ENCODE data around the gene PALS1. TPM values are rescaled to one million over a fixed set of nuclear protein-coding genes. Genes with fewer than 3 reads are reported as not detected.

The PALS1 gene
- total and polyA plus RNA-seq, 4 donors, result 5.5 to 17.6 (median 10.1) TPM

DNA sequence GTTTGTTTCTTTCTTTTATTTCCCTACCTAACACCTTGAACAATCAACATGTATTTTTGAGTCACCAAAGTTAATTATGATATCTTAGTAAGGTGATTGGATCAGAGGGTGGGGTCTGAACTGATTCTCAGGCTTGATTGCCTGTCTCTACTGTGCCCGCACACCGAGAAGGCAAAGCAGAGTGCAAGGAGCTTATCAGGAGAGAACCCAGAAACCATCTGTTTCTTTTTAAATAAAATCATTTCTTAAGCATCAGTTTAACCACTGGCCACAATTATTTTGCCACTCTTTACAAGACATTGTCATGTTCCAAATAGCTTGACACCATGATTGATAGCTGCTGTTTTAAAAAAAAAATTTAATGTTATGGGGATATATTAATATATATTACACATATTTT is 48.9 kb upstream of the PALS1 start:
- TF ChIP-seq FOXA2 (IDR thresholded peaks at IDR 0.05), result no peak
- TF ChIP-seq HNF4G (IDR thresholded peaks at IDR 0.05), result no peak
- TF ChIP-seq, protein P1, sequence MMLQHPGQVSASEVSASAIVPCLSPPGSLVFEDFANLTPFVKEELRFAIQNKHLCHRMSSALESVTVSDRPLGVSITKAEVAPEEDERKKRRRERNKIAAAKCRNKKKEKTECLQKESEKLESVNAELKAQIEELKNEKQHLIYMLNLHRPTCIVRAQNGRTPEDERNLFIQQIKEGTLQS (IDR thresholded peaks at IDR 0.05), result no peak
- TF ChIP-seq, protein P2, sequence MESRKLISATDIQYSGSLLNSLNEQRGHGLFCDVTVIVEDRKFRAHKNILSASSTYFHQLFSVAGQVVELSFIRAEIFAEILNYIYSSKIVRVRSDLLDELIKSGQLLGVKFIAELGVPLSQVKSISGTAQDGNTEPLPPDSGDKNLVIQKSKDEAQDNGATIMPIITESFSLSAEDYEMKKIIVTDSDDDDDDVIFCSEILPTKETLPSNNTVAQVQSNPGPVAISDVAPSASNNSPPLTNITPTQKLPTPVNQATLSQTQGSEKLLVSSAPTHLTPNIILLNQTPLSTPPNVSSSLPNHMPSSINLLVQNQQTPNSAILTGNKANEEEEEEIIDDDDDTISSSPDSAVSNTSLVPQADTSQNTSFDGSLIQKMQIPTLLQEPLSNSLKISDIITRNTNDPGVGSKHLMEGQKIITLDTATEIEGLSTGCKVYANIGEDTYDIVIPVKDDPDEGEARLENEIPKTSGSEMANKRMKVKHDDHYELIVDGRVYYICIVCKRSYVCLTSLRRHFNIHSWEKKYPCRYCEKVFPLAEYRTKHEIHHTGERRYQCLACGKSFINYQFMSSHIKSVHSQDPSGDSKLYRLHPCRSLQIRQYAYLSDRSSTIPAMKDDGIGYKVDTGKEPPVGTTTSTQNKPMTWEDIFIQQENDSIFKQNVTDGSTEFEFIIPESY (IDR thresholded peaks at IDR 0.05), result no peak
- TF ChIP-seq TAF1 (conservative IDR thresholded peaks at IDR 0.05), result no peak
- TF ChIP-seq, protein P3, sequence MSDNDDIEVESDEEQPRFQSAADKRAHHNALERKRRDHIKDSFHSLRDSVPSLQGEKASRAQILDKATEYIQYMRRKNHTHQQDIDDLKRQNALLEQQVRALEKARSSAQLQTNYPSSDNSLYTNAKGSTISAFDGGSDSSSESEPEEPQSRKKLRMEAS (IDR thresholded peaks at IDR 0.05), result no peak
- no peak for TF ChIP-seq SP1 (IDR thresholded peaks at IDR 0.05)
- TF ChIP-seq HNF4A (conservative IDR thresholded peaks at IDR 0.05), result no peak
- TF ChIP-seq RXRA (IDR thresholded peaks at IDR 0.05), result no peak
- no peak for TF ChIP-seq GABPA (IDR thresholded peaks at IDR 0.05 in 1 of 2, conservative IDR thresholded peaks at IDR 0.05 in 1 of 2)
- TF ChIP-seq JUND (IDR thresholded peaks at IDR 0.05), result no peak
- TF ChIP-seq NR2F2 (IDR thresholded peaks at IDR 0.05), result no peak
- H3K9me3 ChIP-seq (ENCODE audit: control insufficient read depth in 4 of 4, low read length in 3 of 4), result no peaks in the 10 kb centered on the region
- no peak overlapping the region for H3K4me3 ChIP-seq (ENCODE audit: low read depth in 1 of 3, low read length in 3 of 3)
- H3K36me3 ChIP-seq (ENCODE audit: control insufficient read depth in 4 of 4, insufficient read depth in 3 of 4, low read depth in 1 of 4, low read length in 3 of 4), result peaks cover 0 to 1% (median 0%) of the 10 kb centered on the region in 4 donors
- 94% methylated on average over 2 of the region's 2 CpGs for WGBS
- H3K27me3 ChIP-seq (ENCODE audit: control insufficient read depth in 4 of 4, insufficient read depth in 4 of 4, low read length in 3 of 4), result no peaks in the 10 kb centered on the region
- DNase-seq (ENCODE audit: low spot score), result no peak
- no peak overlapping the region for H3K27ac ChIP-seq (ENCODE audit: low read depth in 1 of 2, low read length in 2 of 2)
- no peak overlapping the region for H3K9ac ChIP-seq (ENCODE audit: low read depth in 1 of 2, low read length in 2 of 2)
- H3K4me1 ChIP-seq (ENCODE audit: control insufficient read depth in 4 of 4, insufficient read depth in 4 of 4, low read length in 3 of 4), result no peaks in the 10 kb centered on the region

DNA sequence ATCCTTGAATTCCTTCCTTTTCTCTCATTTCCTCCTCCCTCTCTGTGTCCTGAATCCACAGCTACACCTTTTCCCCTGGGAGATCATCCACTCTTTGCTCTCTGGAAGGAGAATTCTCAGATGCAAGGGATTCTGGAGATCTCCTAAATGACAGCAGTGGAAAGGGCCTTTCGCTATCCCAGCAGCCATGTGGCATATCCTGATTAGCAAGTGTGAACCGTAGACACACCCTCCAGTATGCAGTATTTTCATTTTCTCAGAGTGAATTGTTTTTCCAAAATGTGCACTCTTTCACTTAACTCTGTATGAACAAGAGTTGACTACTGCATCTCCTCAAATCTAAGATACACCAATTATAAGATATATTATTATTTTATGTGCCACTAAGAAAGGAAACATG is 46.0 kb upstream of the PALS1 start:
- 87% methylated on average over 2 of the region's 2 CpGs for WGBS
- H3K9ac ChIP-seq (ENCODE audit: low read depth in 1 of 2, low read length in 2 of 2), result no peak overlapping the region
- DNase-seq (ENCODE audit: low spot score), result no peak

More for the DNA sequence above, 46.0 kb upstream of the PALS1 start:
- Histone ChIP-seq H3K27me3 (ENCODE audit: control insufficient read depth in 4 of 4, insufficient read depth in 4 of 4, low read length in 3 of 4) (no peaks in the 10 kb centered on the region), H3K27ac (ENCODE audit: low read depth in 1 of 2, low read length in 2 of 2) (no peak overlapping the region), H3K9me3 (ENCODE audit: control insufficient read depth in 4 of 4, low read length in 3 of 4) (no peaks in the 10 kb centered on the region), H3K4me1 (ENCODE audit: control insufficient read depth in 4 of 4, insufficient read depth in 4 of 4, low read length in 3 of 4) (no peaks in the 10 kb centered on the region), H3K4me3 (ENCODE audit: low read depth in 1 of 3, low read length in 3 of 3) (no peak overlapping the region), H3K36me3 (ENCODE audit: control insufficient read depth in 4 of 4, insufficient read depth in 3 of 4, low read depth in 1 of 4, low read length in 3 of 4) (peaks cover 0 to 1% (median 0%) of the 10 kb centered on the region in 4 donors)
- TF ChIP-seq, protein P4, sequence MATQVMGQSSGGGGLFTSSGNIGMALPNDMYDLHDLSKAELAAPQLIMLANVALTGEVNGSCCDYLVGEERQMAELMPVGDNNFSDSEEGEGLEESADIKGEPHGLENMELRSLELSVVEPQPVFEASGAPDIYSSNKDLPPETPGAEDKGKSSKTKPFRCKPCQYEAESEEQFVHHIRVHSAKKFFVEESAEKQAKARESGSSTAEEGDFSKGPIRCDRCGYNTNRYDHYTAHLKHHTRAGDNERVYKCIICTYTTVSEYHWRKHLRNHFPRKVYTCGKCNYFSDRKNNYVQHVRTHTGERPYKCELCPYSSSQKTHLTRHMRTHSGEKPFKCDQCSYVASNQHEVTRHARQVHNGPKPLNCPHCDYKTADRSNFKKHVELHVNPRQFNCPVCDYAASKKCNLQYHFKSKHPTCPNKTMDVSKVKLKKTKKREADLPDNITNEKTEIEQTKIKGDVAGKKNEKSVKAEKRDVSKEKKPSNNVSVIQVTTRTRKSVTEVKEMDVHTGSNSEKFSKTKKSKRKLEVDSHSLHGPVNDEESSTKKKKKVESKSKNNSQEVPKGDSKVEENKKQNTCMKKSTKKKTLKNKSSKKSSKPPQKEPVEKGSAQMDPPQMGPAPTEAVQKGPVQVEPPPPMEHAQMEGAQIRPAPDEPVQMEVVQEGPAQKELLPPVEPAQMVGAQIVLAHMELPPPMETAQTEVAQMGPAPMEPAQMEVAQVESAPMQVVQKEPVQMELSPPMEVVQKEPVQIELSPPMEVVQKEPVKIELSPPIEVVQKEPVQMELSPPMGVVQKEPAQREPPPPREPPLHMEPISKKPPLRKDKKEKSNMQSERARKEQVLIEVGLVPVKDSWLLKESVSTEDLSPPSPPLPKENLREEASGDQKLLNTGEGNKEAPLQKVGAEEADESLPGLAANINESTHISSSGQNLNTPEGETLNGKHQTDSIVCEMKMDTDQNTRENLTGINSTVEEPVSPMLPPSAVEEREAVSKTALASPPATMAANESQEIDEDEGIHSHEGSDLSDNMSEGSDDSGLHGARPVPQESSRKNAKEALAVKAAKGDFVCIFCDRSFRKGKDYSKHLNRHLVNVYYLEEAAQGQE (IDR thresholded peaks at IDR 0.05), result no peak
- no peak for TF ChIP-seq RXRA (IDR thresholded peaks at IDR 0.05)
- TF ChIP-seq, protein P5, sequence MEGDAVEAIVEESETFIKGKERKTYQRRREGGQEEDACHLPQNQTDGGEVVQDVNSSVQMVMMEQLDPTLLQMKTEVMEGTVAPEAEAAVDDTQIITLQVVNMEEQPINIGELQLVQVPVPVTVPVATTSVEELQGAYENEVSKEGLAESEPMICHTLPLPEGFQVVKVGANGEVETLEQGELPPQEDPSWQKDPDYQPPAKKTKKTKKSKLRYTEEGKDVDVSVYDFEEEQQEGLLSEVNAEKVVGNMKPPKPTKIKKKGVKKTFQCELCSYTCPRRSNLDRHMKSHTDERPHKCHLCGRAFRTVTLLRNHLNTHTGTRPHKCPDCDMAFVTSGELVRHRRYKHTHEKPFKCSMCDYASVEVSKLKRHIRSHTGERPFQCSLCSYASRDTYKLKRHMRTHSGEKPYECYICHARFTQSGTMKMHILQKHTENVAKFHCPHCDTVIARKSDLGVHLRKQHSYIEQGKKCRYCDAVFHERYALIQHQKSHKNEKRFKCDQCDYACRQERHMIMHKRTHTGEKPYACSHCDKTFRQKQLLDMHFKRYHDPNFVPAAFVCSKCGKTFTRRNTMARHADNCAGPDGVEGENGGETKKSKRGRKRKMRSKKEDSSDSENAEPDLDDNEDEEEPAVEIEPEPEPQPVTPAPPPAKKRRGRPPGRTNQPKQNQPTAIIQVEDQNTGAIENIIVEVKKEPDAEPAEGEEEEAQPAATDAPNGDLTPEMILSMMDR (IDR thresholded peaks at IDR 0.05; ENCODE audit: low read depth, low read length, missing input control), result no peak
- no peak for TF ChIP-seq RAD21 (IDR thresholded peaks at IDR 0.05)
- TF ChIP-seq FOXA2 (IDR thresholded peaks at IDR 0.05), result no peak

All from liver (tissue), 9 donors.